GM23248 (cell line): ENCODE measurements around the gene ARRB1.

Experiments used
- EZH2 ChIP-seq: fragments of 200-600 bp; sonication (generic); IDR thresholded peaks from 2 replicates; pipeline ENCODE4 v1.6.1; 2018; ENCODE audit warnings: antibody characterized with exemption, mild to moderate bottlenecking; ENCODE audit not compliant: insufficient read depth, poor library complexity, severe bottlenecking
- EZH2phosphoT487 ChIP-seq: fragments of 200-600 bp; sonication (generic); IDR thresholded peaks from 2 replicates; pipeline ENCODE4 v1.6.1; 2018; ENCODE audit warnings: antibody characterized with exemption, moderate library complexity, mild to moderate bottlenecking, low read depth; ENCODE audit not compliant: insufficient read depth

DNA sequence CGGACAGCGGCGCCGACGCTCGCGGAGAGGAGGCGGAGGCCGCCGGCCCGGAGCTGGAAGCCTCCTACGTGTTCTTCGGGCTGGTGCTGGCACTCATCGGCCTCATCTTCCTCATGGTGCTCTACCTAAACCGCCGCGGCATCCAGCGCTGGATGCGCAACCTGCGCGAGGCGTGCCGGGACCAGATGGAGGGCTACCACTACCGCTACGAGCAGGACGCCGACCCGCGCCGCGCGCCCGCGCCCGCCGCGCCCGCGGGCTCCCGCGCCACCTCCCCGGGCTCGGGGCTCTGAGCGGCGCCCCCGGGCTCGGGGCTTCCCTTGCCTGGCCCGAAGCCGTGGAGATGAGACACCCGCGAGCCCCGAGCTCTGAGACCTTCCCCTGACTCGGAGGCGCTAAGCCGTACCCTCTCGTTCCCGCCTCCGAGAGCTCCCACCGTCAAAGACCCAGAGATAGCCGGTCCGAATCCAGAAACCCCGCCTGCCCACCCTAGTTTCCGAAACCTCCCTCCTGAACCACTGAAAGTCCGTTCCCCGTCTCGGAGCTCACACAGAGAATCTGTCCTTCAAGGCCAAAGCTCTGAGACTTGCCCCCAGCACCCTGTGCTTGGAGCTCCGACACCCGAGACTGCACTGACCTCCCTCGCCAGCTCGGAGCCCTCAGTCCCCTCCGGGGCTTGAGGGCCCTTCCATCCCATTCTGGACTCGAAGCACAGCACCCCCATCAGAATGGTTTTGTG, 109.4 kb downstream of the ARRB1 start:
- TF ChIP-seq EZH2phosphoT487 (no peak), EZH2 (no peak)
